Urinary bladder (tissue), 4 donors: ENCODE measurements around the gene PIANP. TPM values are rescaled to one million over a fixed set of nuclear protein-coding genes. Genes with fewer than 3 reads are reported as not detected.

Source experiments
- DNase-seq: peaks from one replicate; pipeline ENCODE4 v3.0.0-alpha.2; 2015; ENCODE audit errors: extremely low spot score
- H3K27ac ChIP-seq: one replicate; pipeline ENCODE4 v1.5.1; 2013; ENCODE audit warnings: low read depth, mild to moderate bottlenecking, moderate library complexity
- H3K36me3 ChIP-seq: one replicate; pipeline ENCODE4 v1.6.1; 2013; ENCODE audit warnings: mild to moderate bottlenecking, moderate library complexity; ENCODE audit not compliant: insufficient read depth
- H3K4me1 ChIP-seq: one replicate; pipeline ENCODE4 v1.6.1; 2013; ENCODE audit warnings: mild to moderate bottlenecking, moderate library complexity; ENCODE audit not compliant: insufficient read depth
- H3K4me3 ChIP-seq: one replicate; pipeline ENCODE4 v1.5.1; 2013; ENCODE audit warnings: low read depth, low read length
- WGBS: extraction: QIAGEN DNeasy Blood & Tissue Kit; methylation state at CpG from one replicate; pipeline ENCODE4 v1.1.7; 2013; 5-methylcytosine and 5-hydroxymethylcytosine counted together
- polyA plus RNA-seq: library from polyadenylated mRNA; stranded (reverse); fragments of 200-250 nt; gene quantifications from one replicate; pipeline ENCODE4 v1.2.3, GENCODE V29; 2013
- total RNA-seq: library from RNA; depleted of rRNA; stranded (reverse); fragments of >200 nt; gene quantifications from one replicate; pipeline ENCODE4 v1.2.3, GENCODE V29; 2014
- donor health status: healthy with polysubstance abuse.
- donor health status: healthy.

PIANP gene
- total and polyA plus RNA-seq, 2 donors = 1.1 to 11.4 TPM

- Histone ChIP-seq H3K4me3 (no peak overlapping the region), H3K4me1 (no peaks in the 10 kb centered on the region), H3K27ac (no peak overlapping the region), H3K36me3 (peaks cover 12% of the 10 kb centered on the region)
- 88% methylated on average over 18 of the region's 18 CpGs for WGBS
- DNase-seq = no peak
Observed at GRCh38 chr12:6672143-6672542, 28.5 kb downstream of the PIANP start.

- no peaks in the 10 kb centered on the region for H3K4me1 ChIP-seq
- no peak for DNase-seq
- WGBS = 82% methylated on average over 8 of the region's 8 CpGs
- peaks cover 12% of the 10 kb centered on the region for H3K36me3 ChIP-seq
- no peak overlapping the region for H3K27ac ChIP-seq
- no peak overlapping the region for H3K4me3 ChIP-seq
Observed at GRCh38 chr12:6667559-6668210, 32.9 kb downstream of the PIANP start.

DNA sequence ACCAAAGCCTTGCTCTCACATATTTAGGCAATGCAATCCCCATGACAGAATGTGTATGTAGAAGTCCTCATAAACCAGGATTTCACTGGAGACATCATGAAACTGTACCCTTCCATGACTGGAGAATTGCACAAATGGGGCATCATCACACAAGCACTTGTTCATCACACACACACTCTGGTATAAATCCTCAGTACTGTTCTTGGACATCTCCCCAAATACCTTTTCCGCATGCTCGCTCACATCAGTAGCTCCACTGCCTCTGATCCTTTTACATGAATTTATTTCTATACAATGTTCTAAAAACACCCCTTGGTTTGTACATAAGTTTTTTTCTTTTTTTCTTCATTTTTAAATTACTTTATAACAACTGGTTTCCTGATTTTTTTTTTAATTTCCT, 34.4 kb downstream of the PIANP start:
- 88% methylated on average over 2 of the region's 2 CpGs for WGBS
- Histone ChIP-seq H3K27ac (no peak overlapping the region), H3K36me3 (peaks cover 3% of the 10 kb centered on the region), H3K4me3 (no peak overlapping the region), H3K4me1 (no peaks in the 10 kb centered on the region)
- DNase-seq = no peak

GRCh38 chr12:6664902-6665301, 35.7 kb downstream of the PIANP start:
- 74% methylated on average over 2 of the region's 2 CpGs for WGBS
- Histone ChIP-seq H3K36me3 (peaks cover 3% of the 10 kb centered on the region), H3K4me1 (no peaks in the 10 kb centered on the region), H3K4me3 (no peak overlapping the region), H3K27ac (no peak overlapping the region)
- DNase-seq = no peak

- peak within 1 kb of the TSS; percentile 90 for H3K27ac ChIP-seq
- 2% methylated on average over 37 of the region's 37 CpGs for WGBS
- peak; percentile 100 for DNase-seq
- H3K4me3 ChIP-seq = peak within 1 kb of the TSS; percentile 86
- peaks cover 3% of the 10 kb centered on the region for H3K36me3 ChIP-seq
- H3K4me1 ChIP-seq = no peaks in the 10 kb centered on the region
Observed at GRCh38 chr12:6662906-6663742, 37.5 kb downstream of the PIANP start, which contains the start of gene ING4. Gene ING4 (minus strand): TSS chr12:6663119. CDS start chr12:6663101, 18 bp downstream.

GRCh38 chr12:6662602-6662905, 38.1 kb downstream of the PIANP start:
- Histone ChIP-seq H3K4me1 (no peaks in the 10 kb centered on the region), H3K4me3 (peak overlapping the region; percentile 86), H3K36me3 (no peaks in the 10 kb centered on the region), H3K27ac (peak overlapping the region; percentile 90)
- WGBS = under 1% methylated on average over 10 of the region's 10 CpGs
- no peak for DNase-seq

GRCh38 chr12:6653987-6654386, 46.6 kb downstream of the PIANP start:
- Histone ChIP-seq H3K36me3 (peaks cover 10% of the 10 kb centered on the region), H3K27ac (no peak overlapping the region), H3K4me3 (no peak overlapping the region), H3K4me1 (no peaks in the 10 kb centered on the region)
- no peak for DNase-seq
- WGBS = 90% methylated on average over 5 of the region's 5 CpGs

- WGBS = 100% methylated on average over 1 of the region's 1 CpG
- no peaks in the 10 kb centered on the region for H3K4me1 ChIP-seq
- DNase-seq = no peak
- H3K36me3 ChIP-seq = peaks cover 10% of the 10 kb centered on the region
- H3K4me3 ChIP-seq = no peak overlapping the region
- no peak overlapping the region for H3K27ac ChIP-seq
Observed at GRCh38 chr12:6653342-6653741, 47.3 kb downstream of the PIANP start.

DNA sequence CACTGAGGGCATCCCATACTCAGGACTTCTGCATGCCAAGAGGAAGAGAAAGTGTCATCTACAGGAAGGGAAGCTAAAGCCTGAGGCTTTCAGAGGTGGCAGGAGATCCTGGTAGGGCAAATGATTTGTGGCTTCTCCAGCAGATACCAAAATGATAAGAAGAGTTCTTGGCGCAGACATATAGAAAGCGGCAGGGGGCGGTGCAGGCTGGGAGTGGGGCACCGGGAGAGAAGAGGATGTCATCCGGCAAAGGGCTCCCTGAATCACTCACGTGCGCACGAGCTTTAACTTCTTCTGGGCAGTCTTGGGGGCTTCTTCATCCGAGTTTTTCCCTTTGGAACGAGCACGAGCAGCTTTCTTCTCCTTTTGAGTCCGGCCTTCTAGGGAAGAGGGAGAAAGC, 48.2 kb downstream of the PIANP start:
- H3K4me1 ChIP-seq = no peaks in the 10 kb centered on the region
- 88% methylated on average over 12 of the region's 12 CpGs for WGBS
- peaks cover 10% of the 10 kb centered on the region for H3K36me3 ChIP-seq
- H3K4me3 ChIP-seq = no peak overlapping the region
- DNase-seq = no peak
- H3K27ac ChIP-seq = no peak overlapping the region

DNA sequence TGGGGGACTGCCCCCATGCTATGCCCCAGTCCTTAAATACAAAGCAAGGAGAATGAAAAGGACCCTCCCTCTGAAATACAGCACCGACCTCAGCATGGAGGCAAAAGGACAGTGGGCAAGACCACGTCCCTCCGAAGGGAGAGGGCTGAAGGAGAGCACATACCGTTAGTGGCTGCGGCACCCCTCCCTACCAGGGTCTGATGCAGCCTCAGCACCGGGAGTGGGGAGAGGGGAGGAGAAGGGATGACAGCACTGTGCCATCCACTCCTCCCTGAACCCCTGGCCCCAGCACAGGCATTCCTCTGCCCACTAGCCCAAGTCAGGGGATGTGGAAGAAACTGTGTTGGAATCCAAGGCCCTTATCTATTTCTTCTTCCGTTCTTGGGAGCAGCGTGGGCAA, 49.8 kb downstream of the PIANP start:
- 85% methylated on average over 8 of the region's 8 CpGs for WGBS
- no peak overlapping the region for H3K4me3 ChIP-seq
- H3K27ac ChIP-seq = no peak overlapping the region
- no peak for DNase-seq
- peaks cover 1% of the 10 kb centered on the region for H3K4me1 ChIP-seq
- peaks cover 10% of the 10 kb centered on the region for H3K36me3 ChIP-seq

DNA sequence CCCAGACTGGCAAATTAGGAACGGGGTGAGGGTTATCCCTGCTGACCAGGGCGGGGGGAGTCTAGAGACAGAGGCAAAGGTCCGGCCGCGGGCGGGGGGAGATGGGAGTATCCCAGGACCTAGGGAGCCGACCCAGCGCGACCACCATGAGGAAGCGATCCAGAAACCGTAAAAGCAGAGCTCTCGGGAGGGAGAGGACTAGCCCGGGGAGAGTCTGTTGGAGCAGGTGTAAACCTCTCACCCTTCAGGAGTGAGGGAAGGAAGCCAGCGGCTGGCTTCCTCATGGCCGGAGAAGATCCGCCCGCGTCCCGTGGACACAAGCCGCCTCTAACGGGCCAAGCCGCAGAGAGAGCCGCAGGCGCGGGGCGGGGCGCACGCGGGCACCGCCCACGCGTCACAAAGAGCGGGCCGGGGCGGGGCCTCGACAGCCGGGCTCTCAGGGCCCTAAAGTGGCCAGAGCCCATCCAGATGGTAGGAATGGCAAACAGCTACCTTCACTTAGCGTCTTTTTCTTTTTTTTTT, 53.5 kb downstream of the PIANP start, which contains the start of gene ACRBP:
Gene ACRBP (minus strand): TSS at position 350 of the 522 bp plus-strand sequence. CDS start 66 bp downstream, at position 284.
- H3K4me1 ChIP-seq = peaks cover 1% of the 10 kb centered on the region
- DNase-seq = no peak
- WGBS = 5% methylated on average over 38 of the region's 38 CpGs
- peaks cover 2% of the 10 kb centered on the region for H3K36me3 ChIP-seq
- H3K27ac ChIP-seq = no peak within 1 kb of the TSS
- H3K4me3 ChIP-seq = peak within 1 kb of the TSS; percentile 32

- Histone ChIP-seq H3K4me3 (no peak overlapping the region), H3K4me1 (peaks cover 1% of the 10 kb centered on the region), H3K27ac (no peak overlapping the region), H3K36me3 (peaks cover 2% of the 10 kb centered on the region)
- WGBS = 63% methylated on average over 28 of the region's 28 CpGs
- no peak for DNase-seq
Observed at GRCh38 chr12:6646276-6647082, 54.1 kb downstream of the PIANP start.

DNA sequence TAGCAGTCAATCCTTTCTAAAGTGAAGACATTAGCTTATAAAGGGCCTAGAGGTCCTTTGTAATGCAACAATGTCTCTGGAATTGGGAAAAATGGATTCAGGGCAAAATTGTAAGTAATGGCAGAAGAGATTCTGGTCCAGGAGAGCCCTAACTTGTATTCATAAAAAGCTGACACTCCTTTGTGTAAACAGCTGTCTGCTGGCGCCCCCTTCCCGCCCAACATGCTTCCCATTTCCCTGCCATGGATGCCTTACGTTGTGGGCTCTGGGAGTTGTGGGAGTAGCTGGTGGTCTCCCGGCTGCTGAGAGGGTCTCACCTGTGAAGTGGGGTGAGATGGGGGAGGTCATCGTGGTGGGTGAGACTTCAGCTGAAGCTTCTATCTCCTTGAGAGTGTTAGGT, 55.7 kb downstream of the PIANP start:
- WGBS = 36% methylated on average over 5 of the region's 5 CpGs
- Histone ChIP-seq H3K4me3 (no peak overlapping the region), H3K27ac (no peak overlapping the region), H3K36me3 (no peaks in the 10 kb centered on the region), H3K4me1 (peaks cover 1% of the 10 kb centered on the region)
- DNase-seq = no peak
